CD14-positive monocyte (primary cell): ENCODE measurements around the gene DDX51. TPM values are rescaled to one million over a fixed set of nuclear protein-coding genes. Genes with fewer than 3 reads are reported as not detected.

Experiments
- DNase-seq, 3 donors: peaks; one replicate each; pipeline ENCODE4 v3.0.0-alpha.2; 2011 to 2022
- H2AFZ ChIP-seq: 2 replicates; pipeline ENCODE4 v1.6.0; 2012; ENCODE audit warnings: mild to moderate bottlenecking, low read depth, low read length, inconsistent platforms; ENCODE audit not compliant: insufficient read depth, poor library complexity, severe bottlenecking
- H3K27ac ChIP-seq, 2 donors: 1 replicate in 1 of 2; 2 replicates in 1 of 2; pipeline ENCODE4 v1.5.1; 2012 to 2013; ENCODE audit warnings: low read length in 2 of 2, control low read depth in 1 of 2, inconsistent platforms in 1 of 2, low read depth in 1 of 2, mild to moderate bottlenecking in 1 of 2
- H3K27me3 ChIP-seq, 2 donors: one replicate each; pipeline versions ENCODE4 v1.6.0 to v1.6.1; 2011 to 2013; ENCODE audit warnings: low read length in 2 of 2; ENCODE audit not compliant: control insufficient read depth in 2 of 2, insufficient read depth in 2 of 2
- H3K36me3 ChIP-seq, 2 donors: replicated peaks in 1 of 2; 1 replicate in 1 of 2; 2 replicates in 1 of 2; pipeline versions ENCODE4 v1.5.1 to v1.6.1; 2012 to 2013; ENCODE audit warnings: low read length in 2 of 2, control low read depth in 1 of 2, inconsistent platforms in 1 of 2, mild to moderate bottlenecking in 1 of 2; ENCODE audit not compliant: insufficient read depth in 2 of 2, control insufficient read depth in 1 of 2
- H3K4me1 ChIP-seq, 2 donors: 1 replicate in 1 of 2; 2 replicates in 1 of 2; pipeline versions ENCODE4 v1.5.1 to v1.6.1; 2012 to 2013; ENCODE audit warnings: low read length in 2 of 2, control low read depth in 1 of 2, inconsistent platforms in 1 of 2, mild to moderate bottlenecking in 1 of 2, moderate library complexity in 1 of 2; ENCODE audit not compliant: insufficient read depth in 2 of 2, control insufficient read depth in 1 of 2
- H3K4me2 ChIP-seq: replicated peaks from 2 replicates; pipeline ENCODE3; 2012; ENCODE audit warnings: low read length, moderate library complexity, mild to moderate bottlenecking; ENCODE audit not compliant: poor library complexity, severe bottlenecking; ENCODE audit errors: extremely low read depth
- H3K4me3 ChIP-seq, 3 experiments: fragments of 200-600 bp in 1 of 3; sonication (generic) in 1 of 3; replicated peaks in 1 of 3; 1 replicate in 2 of 3; 2 replicates in 1 of 3; pipeline ENCODE4 v1.5.1; 2011 to 2013; ENCODE audit warnings: low read length in 3 of 3, mild to moderate bottlenecking in 3 of 3, control low read depth in 2 of 3, low read depth in 2 of 3, inconsistent platforms in 1 of 3, moderate library complexity in 1 of 3
- H3K79me2 ChIP-seq: 2 replicates; pipeline ENCODE4 v1.6.0; 2012; ENCODE audit warnings: mild to moderate bottlenecking, control low read depth, inconsistent platforms, low read length, moderate library complexity; ENCODE audit not compliant: insufficient read depth
- H3K9ac ChIP-seq: 2 replicates; pipeline ENCODE4 v1.6.0; 2017; ENCODE audit warnings: low read length, mild to moderate bottlenecking; ENCODE audit not compliant: insufficient read depth, poor library complexity, severe bottlenecking
- H3K9me3 ChIP-seq, 2 donors: replicated peaks in 1 of 2; 1 replicate in 1 of 2; 2 replicates in 1 of 2; pipeline versions ENCODE4 v1.5.1 to v1.6.1; 2012 to 2013; ENCODE audit warnings: low read length in 2 of 2, control low read depth in 1 of 2; ENCODE audit not compliant: control insufficient read depth in 1 of 2, insufficient read depth in 1 of 2
- H4K20me1 ChIP-seq: 2 replicates; pipeline ENCODE4 v1.6.0; 2012; ENCODE audit warnings: mild to moderate bottlenecking, low read length, control low read depth, moderate library complexity; ENCODE audit not compliant: insufficient read depth
- H3K27ac Mint-ChIP-seq, 7 donors: one replicate each; pipeline ENCODE4 v1.8.0; 2020; ENCODE audit warnings: mild to moderate bottlenecking in 7 of 7, mixed read lengths in 7 of 7, moderate library complexity in 6 of 7, inconsistent platforms in 2 of 7
- H3K27me3 Mint-ChIP-seq, 3 donors: one replicate each; pipeline ENCODE4 v1.8.0; 2021 to 2022; ENCODE audit warnings: low read depth in 3 of 3, mild to moderate bottlenecking in 3 of 3, mixed read lengths in 3 of 3, moderate library complexity in 3 of 3, inconsistent platforms in 1 of 3
- H3K36me3 Mint-ChIP-seq, 2 donors: one replicate each; pipeline ENCODE4 v1.8.0; 2020; ENCODE audit warnings: mixed read lengths in 2 of 2, inconsistent platforms in 1 of 2, mild to moderate bottlenecking in 1 of 2
- H3K4me1 Mint-ChIP-seq: one replicate; pipeline ENCODE4 v1.8.0; 2020; ENCODE audit warnings: mild to moderate bottlenecking, mixed read lengths
- H3K4me3 Mint-ChIP-seq, 2 donors: one replicate each; pipeline ENCODE4 v1.8.0; 2020; ENCODE audit warnings: mild to moderate bottlenecking in 2 of 2, mixed read lengths in 2 of 2, moderate library complexity in 1 of 2
- H3K9me3 Mint-ChIP-seq, 7 donors: one replicate each; pipeline ENCODE4 v1.8.0; 2020 to 2022; ENCODE audit warnings: mixed read lengths in 7 of 7, mild to moderate bottlenecking in 6 of 7, moderate library complexity in 6 of 7, inconsistent platforms in 2 of 7
- CTCF ChIP-seq: fragments of 200-600 bp; IDR thresholded peaks from one replicate; pipeline ENCODE4 v1.8.0; 2022; ENCODE audit warnings: antibody characterized with exemption, mild to moderate bottlenecking
- WGBS: methylation state at CpG from one replicate; pipeline ENCODE4 v1.1.5; 2013; ENCODE audit warnings: missing lambda C conversion rate; ENCODE audit not compliant: insufficient coverage; 5-methylcytosine and 5-hydroxymethylcytosine counted together
- intact Hi-C, 2 donors: fragments of 100-400 bp; cut with micrococcal nuclease; formaldehyde crosslinking; loops; one replicate each; pipeline versions ENCODE4 v1.15.0 to v1.15.1; 2023
- polyA plus RNA-seq, 3 donors: library from polyadenylated mRNA; depleted of rRNA in 1 of 3; unstranded in 2 of 3; stranded (reverse) in 1 of 3; fragments of 300-500 nt in 2 of 3; fragments of >200 nt in 1 of 3; fragmentation: Illumina TruSeq in 2 of 3; gene quantifications; 1 replicate in 2 of 3; 2 replicates in 1 of 3; pipeline ENCODE4 v1.2.3, GENCODE V29; 2012 to 2021

Gene DDX51
- polyA plus RNA-seq, 3 donors = 1.7 to 24.9 (median 2.7) TPM

DNA sequence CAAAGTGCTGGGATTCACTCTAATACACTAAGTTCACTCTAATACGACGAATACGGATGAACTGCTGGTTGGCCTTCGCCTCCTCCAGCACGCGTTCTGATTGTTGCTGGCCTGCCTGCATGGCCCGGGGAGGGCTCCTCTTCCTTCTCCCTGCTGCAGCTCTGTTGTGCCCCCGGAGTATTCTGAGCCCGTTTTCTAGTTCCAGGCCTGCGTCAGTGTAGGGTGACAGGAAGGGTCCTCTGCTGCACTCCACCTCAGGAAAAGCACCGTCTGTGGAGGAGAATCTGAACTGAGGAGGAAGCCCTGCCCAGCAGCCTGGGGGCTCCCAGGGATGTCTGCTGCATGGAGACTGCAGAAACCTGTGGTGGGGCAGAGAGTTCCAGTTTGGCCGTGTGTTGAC, 44.4 kb downstream of the DDX51 start:
- no peaks in the 10 kb centered on the region for H3K4me1 ChIP-seq
- no peak for DNase-seq
- TF ChIP-seq CTCF = no peak
- no peak overlapping the region for H2AFZ ChIP-seq
- H3K27me3 ChIP-seq = no peaks in the 10 kb centered on the region
- Mint-ChIP-seq H3K4me3 (no peak overlapping the region), H3K27ac (peak overlapping the region in 1 of 7 donors; percentile 66), H3K27me3 (no peaks in the 10 kb centered on the region), H3K9me3 (peaks cover 0 to 6% (median 4%) of the 10 kb centered on the region in 7 donors), H3K4me1 (peaks cover 4% of the 10 kb centered on the region), H3K36me3 (peaks cover 29 to 41% of the 10 kb centered on the region in 2 donors)
- H3K4me3 ChIP-seq = no peak overlapping the region
- H3K4me2 ChIP-seq = no peak overlapping the region
- intact Hi-C loops = no loop called here
- H3K79me2 ChIP-seq = no peaks in the 10 kb centered on the region
- WGBS = 98% methylated on average over 11 of the region's 12 CpGs
- no peaks in the 10 kb centered on the region for H4K20me1 ChIP-seq
- no peak overlapping the region for H3K27ac ChIP-seq
- peaks cover 2 to 21% of the 10 kb centered on the region in 2 donors for H3K36me3 ChIP-seq
- H3K9me3 ChIP-seq = no peaks in the 10 kb centered on the region
- H3K9ac ChIP-seq = no peak overlapping the region

GRCh38 chr12:132095520-132096409, 48.4 kb downstream of the DDX51 start:
- Histone ChIP-seq H3K9ac (no peak overlapping the region), H3K4me2 (no peak overlapping the region), H4K20me1 (no peaks in the 10 kb centered on the region), H3K4me3 (no peak overlapping the region), H3K4me1 (no peaks in the 10 kb centered on the region), H3K79me2 (no peaks in the 10 kb centered on the region), H2AFZ (no peak overlapping the region), H3K27me3 (no peaks in the 10 kb centered on the region), H3K27ac (no peak overlapping the region), H3K36me3 (peaks cover 5 to 17% of the 10 kb centered on the region in 2 donors), H3K9me3 (no peaks in the 10 kb centered on the region)
- intact Hi-C loops = no loop called here
- Mint-ChIP-seq H3K4me1 (peaks cover 4% of the 10 kb centered on the region), H3K27me3 (no peaks in the 10 kb centered on the region), H3K4me3 (no peak overlapping the region), H3K9me3 (peaks cover 0 to 6% (median 4%) of the 10 kb centered on the region in 7 donors), H3K36me3 (peaks cover 36 to 67% of the 10 kb centered on the region in 2 donors), H3K27ac (peak overlapping the region in 2 of 7 donors; percentile 43 to 61)
- no peak for TF ChIP-seq CTCF
- no peak for DNase-seq
- whole genome bisulfite sequencing = 91% methylated on average over 10 of the region's 11 CpGs
